T-helper 2 cell (primary cell): ENCODE data around the gene POLN.
"Not testable (repeated sequence)": the region's sequence is repeated elsewhere in the genome, so short reads cannot be mapped to it uniquely, and the experiment has no call there.

Experiments
- DNase-seq, 5 experiments: peaks; one replicate each; pipeline versions ENCODE4 v3.0.0 to v3.0.0-alpha.2; 2012 to 2022

Gene POLN

GRCh38 chr4:2040391-2041238, 201.3 kb downstream of the POLN start:
- no peak for DNase-seq

GRCh38 chr4:2036866-2037265, 205.1 kb downstream of the POLN start:
- DNase-seq, result no peak

- no peak for DNase-seq
These were observed 205.6 kb downstream of the POLN start for GRCh38 chr4:2036327-2036726.

GRCh38 chr4:2031161-2031560, 210.8 kb downstream of the POLN start:
- DNase-seq, result not testable (repeated sequence)

GRCh38 chr4:2027120-2027519, 214.8 kb downstream of the POLN start:
- not testable (repeated sequence) for DNase-seq

- no peak for DNase-seq
These were observed 216.1 kb downstream of the POLN start for GRCh38 chr4:2025817-2026216.

- no peak for DNase-seq
These were observed 217.2 kb downstream of the POLN start for GRCh38 chr4:2024683-2025082.
